ENCODE results near the gene KCNJ10. TPM values are rescaled to one million over a fixed set of nuclear protein-coding genes. Genes with fewer than 3 reads are reported as not detected.
"Not testable (repeated sequence)": the region's sequence is repeated elsewhere in the genome, so short reads cannot be mapped to it uniquely, and the experiment has no call there.

The KCNJ10 gene
- total RNA-seq, 1 donor from 2014 or later, result 1.6 TPM

DNA sequence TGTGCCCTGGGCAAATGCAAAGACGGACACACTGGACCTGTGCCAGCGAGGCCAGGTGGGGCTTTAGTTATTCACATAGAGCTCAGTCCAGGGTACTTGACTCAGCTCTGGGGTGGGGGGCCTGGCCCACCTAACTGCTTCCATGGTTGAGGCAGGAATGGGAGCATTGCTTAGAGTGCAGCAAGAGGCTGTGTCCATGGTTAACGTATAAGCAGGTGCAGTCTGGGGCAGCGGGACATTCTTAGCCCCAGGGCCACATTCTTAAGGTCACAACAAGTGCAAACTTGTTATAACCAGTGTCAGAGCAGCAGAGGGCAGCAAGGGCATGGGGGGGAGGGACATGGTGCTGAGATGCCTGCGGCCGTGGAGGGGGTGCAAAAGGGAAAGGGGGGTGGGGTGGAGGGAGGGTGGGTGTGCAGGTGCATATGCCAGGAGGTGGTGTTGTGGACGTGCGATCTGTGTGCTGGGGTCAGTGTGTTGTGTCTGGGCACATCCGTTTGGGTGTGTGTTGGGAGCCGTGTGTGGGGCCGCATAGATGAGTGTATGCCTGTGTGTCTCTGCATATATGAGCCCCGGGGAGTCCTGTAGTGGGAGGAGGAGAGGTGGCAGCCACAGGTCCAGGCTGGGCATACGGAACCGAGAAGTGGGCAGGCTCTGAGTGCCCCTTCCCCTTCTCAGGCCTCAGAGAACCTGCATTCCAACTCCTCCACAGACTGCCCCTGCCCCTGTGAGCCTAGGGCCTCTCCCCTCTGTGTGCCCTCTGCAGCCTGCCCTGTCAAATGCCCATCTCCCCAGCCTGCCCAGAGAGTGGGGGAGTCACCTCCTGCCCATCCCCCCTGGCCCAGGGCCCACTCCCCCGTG lies 8.4 kb downstream of the KCNJ10 start:
- peak; percentile 10 for DNase-seq

DNA sequence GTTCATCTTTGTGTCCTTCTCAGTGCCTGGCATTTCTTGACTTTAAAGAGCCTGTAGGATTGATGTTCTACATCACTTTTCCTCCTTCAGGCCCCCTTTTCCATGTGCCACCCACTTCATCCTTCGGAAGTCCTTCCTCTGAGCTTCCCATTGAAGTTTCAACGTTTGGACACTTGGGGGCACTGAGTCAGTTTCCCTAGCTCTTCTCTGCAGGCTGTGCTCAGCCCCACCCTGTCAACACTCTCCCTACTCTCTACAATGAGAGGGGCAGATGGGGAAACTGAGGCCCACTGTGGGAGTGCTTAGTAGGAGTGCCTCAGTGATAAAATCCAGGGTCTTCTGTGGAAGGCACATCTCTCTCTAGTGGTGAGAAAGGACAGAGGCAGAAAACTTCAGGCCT lies 11.9 kb downstream of the KCNJ10 start:
- DNase-seq, result no peak

DNA sequence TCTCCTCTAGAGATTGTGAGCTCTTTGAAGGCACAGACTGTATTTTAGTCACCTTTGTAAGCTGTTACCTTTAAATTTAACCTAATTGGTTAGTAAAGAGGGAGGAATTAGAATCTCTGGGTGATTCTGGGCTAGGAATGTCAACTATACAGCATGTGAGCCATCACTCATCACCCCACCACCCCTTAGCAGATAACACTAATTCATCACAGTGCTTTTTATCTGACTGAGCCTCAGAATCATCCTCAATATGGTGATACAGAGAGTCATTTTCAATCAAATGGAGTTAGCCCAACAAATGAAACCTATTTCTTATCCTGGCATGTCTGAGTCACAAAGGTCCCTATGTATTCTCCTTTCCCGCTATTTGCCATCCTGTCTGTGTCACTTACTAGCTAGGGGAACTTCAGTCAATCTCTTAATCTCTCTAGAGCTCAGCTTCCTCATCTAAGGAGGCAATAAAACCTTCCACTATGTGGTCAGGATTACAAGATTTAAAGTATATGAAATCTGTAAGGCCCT lies 13.3 kb downstream of the KCNJ10 start:
- no peak for DNase-seq

DNA sequence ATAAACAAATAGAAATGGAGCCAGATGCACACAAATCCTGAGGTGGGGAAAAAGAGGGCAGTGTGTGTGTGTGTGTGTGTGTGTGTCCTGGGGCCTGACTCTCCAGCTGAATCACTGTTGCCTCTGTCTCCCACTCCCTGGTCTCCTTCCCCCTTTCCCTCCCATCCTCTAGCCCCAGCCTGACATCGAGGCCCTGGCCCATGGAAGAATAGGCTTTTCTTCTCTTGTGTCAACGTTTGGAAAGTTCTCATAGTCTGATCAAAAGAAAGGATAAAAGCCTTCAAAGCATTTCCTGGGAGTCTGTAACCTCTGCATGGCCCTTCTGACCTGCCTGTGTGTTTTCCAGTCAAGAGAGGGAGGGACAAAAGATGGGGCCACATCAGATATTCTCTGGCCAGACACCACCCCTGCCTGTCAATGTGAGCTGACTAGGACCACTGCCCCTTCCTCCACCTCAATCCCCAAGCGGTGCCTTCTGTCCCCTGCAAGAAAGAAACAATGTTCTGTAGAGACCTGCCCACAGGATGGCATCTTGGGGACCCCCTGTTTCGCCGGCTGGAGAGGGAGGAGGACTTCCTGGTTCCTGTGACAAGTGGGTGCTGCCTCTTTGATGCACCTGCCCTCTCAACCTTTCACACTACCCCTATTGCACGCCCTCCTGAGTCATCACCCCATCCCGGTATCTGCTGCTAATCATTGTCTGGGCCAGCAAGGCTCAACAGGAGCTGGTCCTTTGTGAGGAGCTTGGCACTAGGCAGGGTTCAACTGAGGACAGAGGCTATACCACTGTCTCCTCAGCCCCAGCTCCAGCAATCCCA lies 16.2 kb downstream of the KCNJ10 start:
- DNase-seq, result no peak

DNA sequence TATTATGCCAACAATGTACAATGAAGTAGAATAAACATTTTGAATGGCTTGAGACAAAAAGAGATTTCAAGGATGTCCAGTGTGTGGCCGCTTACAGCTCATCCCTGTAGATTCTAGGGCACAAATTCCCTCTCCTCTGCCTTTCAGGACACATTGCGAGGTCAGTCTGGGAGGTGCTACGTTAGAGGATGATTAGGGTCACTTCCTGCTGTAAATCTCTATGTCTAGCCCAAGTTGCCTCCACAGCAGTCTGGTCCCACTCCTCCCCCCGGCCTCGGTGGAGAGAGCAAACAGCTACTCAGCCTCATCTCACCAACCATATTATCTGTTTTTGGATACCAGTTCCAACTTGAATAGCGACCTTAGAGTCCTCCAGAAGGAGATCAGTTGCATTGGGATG lies 17.0 kb downstream of the KCNJ10 start:
- no peak for DNase-seq

DNA sequence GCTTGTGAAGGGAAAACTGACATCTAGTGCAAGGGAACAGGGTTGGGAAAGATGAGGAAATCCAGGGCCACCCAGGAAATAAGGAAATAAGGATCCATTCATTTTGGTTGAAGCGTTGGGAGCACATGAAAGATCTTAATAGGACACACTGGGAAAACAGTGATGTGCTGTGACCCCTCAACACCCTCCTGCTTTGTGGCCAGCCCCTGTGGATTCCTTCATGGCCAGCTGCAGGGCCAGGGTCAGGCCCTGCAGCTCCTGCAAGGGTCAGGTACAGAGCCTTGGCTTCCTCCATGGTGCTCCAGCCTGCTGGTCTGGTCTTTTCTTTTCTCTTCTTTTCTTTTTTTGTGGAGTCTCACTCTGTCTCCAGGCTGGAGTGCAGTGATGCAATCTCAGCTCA lies 19.3 kb downstream of the KCNJ10 start:
- DNase-seq, result no peak

DNA sequence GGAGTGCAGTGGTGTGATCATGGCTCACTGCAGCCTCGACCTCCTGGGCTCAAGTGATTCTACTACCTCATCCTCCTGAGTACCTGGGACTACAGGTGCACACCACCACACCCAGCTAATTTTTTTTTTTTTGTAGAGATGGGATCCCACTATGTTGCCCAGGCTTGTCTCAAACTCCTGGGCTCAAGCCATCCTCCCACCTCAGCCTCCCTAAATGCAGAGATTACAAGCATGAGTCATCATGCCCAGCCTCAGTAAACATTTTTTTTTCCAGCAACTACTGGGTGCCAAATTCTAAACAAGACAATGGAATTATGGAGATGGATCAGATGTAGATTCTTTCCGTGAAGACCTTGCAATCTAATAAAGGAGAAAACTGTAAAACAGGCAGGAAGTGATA lies 19.8 kb downstream of the KCNJ10 start:
- DNase-seq, result not testable (repeated sequence)

DNA sequence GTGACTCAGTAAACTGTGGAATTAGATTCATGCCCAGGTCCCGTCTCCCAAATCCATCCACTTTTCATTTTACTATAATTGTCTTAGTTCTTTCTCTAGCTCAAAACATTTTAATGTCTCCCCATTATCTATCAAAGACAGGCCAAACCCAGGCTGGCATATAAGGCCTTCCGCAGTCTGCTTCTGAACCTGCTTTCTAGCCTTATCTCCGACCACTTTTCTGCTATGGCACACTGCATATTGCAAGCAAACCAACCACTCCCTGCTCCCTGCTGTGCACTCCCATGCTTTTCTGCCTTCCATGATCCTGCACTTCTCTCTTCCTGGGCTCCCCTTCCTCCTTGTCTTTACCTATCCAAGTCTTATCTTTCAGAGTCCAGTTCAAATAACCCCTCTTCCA lies 20.9 kb downstream of the KCNJ10 start:
- no peak for DNase-seq

DNA sequence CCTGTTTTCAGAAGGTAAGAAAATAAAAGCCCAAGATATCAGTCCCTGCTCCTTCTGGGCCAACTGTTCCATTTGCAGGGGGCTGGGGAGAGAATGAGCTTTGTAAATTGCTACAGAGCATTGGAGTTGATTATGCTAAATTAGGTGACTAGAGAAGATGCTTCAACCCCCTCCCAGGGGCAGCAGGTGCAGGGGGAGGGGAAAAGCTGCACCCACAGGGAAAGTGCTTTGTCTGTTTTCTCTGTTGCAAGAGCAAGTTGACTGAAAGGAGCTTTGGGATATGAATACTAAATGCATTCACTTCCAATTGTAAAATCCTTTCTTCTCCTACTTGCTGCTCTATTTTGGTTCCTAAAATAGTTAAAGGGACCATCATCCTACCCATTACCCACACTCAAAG lies 21.6 kb downstream of the KCNJ10 start:
- no peak for DNase-seq

DNA sequence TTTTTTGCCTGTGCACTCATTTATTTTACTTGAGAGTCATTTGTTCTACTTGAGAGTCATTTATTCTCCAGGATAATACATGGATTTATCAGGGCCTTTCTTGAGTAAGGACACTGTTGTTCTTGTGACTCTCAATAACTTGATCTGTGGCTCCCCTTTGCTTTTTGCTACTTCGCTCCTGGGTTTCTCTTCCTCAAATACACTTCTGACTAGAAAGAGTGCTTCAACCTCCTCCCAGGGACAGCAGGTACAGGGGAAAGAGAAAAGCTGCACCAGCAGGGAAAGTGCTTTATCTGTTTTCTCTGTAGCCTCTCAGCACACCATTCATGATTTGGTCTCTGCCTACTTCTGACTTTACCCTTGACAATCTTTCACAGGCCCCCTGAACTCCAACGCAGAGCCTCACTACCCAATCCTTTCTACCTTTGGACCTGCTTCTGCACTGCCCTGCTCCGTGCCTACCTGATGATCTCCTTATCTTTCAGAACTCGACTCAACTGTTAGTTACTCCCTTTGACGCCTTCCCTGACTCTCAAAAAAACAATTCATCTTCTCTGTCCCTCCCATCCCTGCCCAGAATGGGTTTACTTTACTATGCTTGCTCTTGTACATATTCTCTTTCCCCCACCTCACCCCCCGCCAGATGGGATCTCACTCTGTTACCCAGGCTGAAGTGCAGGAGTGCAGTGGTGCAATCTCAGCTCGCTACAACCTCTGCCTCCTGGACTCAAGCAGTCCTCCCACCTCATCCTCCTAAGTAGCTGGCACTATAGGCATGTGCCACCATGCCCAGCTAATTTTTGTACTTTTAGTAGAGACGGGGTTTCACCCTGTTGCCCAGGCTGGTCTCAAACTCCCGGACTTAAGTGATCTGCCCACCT lies 22.6 kb downstream of the KCNJ10 start:
- no peak for DNase-seq

DNA sequence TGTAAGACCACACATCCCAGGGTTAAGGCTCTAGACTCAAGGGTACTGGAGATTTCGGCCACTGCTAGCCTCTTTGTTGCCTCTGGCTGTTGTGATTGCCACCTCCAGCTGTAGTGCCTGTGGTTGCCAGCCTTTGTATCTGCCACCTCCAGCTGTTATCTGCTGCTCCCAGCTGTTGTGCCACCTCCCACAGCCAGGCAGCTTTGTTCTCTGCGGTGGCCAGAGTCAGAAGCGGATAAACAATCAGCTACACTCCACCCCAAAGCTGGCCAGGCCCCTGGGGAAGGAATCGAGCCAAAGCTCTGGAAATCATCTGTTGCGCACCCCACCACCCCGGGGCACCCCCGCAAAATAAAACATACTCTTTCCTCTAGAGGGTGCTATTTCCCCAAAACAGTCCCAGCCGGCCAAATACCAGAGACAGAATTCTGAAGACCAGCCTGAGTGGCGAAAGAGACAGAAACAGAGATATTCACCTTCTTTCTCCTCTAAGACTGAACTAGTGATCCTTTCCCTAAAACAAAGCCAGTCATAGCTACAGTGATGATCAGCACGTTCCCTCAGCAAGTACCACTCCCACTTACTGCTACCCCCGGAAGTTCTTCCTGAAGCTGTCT lies 23.4 kb downstream of the KCNJ10 start:
- peak; percentile 79 for DNase-seq

DNA sequence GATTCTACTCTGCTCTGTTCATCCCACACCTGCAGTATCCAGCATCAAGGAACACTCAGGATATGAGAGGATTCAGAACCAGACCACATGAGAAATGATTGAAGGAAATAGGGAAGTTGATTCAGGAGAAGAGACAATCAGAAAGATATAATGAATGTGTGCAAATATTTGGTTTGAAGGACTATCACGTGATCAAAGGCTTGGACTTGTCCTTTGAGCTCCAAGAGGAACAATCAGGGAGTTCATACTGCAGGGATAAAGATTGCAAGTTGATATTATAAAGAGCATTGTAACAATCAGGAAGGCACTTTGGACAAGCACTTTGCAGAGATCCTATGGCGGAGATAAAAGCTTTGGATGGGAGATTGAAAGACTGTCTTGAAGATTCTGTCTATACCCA lies 24.3 kb downstream of the KCNJ10 start:
- DNase-seq, result no peak

DNA sequence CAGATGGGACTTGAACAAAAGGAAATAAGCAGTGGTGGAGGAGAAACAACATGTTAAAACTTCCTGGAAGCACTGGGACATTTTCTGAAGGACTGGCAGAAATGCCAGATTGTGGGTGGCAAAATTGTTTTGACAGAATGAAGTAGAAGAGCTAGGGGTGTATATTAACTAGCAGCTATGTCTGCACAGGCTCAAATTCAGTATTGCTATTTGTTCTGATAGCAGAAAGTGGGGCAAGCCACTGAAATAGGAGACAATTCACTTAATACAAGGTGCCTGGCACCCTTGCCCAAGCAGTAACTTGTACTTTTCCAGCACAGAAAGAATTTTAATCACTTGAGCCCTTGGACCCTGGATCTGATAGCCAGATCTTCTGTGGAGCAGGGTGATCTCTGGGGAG lies 26.4 kb downstream of the KCNJ10 start:
- no peak for DNase-seq

DNA sequence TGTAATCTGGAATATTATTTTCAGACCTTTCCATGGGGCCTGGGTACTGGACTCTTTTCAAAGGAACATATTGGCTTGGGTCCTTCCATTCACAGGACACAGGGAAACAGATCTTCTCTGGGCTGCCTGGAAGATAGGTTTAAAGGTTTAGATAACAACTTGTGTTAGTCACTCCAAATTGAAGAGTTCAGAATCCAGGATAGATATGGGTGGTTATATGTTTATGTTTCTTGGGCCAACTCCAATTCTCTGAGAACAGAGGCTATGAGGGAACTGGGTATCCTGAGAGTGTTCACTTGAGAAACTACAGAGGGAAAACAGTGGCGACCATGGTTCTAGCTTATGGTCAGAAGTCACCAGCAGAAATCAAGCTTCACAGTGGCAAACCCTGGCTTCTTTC lies 29.5 kb downstream of the KCNJ10 start:
- no peak for DNase-seq

DNA sequence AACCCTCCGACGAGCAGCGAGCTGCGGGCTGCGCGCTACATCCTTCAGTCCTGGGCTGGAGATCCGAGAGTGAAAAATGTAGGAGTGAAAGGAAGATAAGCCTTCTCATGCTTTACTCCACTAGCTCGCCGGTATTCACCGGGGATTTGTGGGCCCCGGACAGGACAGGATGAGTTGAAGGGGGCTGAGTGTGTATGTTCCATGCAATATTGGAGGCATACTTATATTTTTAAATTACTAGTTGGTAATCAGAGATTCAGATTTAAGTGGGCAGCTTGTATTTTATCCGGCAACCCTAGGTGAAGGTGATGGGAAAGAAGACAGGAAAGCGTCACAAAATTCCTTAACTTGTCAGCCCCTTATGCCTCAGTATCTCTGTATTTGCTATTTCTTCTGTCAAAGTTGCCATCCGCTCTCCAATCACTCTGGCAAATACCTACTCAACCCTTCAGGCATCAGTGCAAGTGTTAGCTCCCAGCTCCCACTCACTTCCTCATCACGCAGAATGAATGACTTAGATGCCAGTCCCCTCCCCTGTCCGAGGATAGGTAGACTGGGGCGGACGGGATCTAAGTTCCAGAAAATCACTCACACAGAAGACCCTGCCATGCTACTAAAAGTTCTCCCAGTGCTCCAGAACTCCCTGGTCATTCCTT lies 37.7 kb downstream of the KCNJ10 start:
- DNase-seq, result no peak

DNA sequence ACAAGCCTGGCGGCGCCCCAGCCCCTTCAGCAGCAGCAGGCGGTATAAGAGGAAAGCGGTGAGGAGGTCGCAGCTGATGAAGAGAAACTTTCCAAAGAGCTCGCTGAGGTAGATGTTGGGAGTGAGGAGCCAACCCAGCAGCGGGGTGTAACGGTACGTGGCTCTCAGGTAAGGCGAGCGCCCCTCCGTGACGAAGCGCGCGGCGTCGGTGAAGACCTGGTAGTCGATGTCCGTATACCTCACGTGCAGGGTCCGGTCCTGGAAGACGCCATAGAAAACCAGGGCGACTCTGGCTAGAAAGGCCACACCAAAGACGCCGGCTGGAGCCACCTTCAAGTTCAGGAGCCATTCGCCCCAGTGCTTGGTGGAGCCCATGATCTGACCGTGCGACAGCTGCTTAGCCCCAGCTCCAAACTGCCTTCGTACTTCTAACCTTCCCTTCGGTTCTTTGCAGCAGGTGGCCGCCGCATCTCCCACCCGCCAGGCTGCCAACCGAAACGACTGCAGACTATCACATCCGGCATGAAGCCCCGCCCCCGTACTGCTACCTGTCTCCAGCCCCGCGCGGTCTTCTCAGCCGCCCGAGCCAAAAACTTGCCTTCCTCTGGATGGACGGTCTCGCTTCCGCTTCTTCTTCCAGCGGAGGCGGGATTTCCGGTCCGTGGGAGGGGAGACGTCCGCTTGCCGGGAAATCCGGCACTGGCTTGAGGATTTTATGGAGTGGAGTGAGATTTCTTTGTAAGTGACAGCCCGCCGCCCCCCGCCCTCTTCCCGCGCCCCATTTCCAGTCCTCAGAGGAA lies 38.4 kb downstream of the KCNJ10 start, which contains the start of gene PIGM:
PIGM (minus strand) TSS at position 626 of the 800 bp plus-strand sequence; CDS start at position 375, 251 bp downstream.
- DNase-seq, result peak; percentile 91

DNA sequence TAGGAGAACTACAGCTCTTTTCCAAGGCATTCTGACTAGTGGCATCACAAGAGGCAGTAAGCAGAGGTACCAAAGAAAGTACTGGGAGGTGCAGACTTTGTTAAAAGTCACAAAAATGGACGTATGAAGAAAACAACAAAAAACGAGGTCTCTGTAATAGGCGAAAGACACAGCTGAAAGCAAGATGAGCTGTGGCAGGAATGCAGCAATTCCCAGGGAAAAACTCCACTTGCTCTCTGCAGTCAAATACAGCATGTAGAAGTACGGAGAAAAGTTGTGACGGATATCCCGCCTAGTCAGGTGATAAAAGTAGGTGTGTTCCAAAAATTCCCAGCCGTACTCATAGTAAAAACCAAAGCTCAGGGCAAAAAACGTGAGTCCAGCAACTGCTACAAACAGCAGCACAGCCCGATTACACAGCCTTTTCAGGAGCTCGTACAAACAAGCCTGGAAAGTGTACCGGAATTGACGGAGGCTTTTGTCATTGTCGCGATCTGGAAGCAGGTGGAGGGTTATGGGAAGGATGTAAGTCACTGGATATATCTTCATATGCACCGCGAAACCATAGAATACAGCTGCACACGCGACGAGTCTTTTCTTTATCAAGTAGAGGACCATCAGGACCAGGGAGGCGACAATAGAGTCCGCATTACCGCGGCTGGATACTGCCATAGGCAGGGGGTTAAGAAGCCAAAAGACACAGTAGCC lies 39.1 kb downstream of the KCNJ10 start:
- DNase-seq, result no peak

DNA sequence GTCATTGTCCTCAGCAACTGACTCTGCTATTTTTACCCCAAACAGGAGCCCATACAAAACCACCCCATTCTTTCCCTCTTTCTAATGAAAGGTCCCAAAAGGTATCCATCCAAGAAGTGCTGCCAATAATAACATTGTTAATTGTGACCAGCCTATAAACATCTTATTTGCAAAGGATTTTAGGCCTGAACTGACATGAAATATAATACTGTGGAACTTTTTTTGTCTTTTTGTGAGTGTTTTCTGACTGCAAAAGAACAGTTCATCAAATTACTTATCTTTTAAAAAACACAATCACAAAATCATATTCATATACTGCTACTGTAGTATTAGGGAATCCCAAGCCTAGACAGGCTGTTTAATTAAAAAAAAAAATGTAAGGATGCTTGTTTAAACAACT lies 41.5 kb downstream of the KCNJ10 start:
- DNase-seq, result no peak

DNA sequence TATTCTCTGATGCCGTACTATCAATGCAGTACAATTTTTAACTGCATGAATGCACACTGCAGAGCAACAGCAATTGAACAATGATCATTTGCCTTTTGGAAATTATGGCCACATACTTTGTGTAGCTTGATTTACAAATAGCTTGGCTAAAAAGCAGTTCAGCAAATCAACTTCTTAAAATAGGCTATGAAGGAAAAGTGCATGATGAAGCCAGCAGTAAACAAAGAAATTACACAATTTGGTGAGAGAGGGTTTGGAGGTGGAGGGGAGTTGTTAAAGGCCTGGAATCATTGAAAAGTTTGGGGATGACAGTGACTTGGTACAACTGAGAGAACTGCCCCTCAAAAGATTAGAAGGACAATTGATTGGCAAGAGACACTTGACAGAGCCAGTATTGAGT lies 44.6 kb downstream of the KCNJ10 start:
- DNase-seq, result no peak
